ENCODE results near the gene ATP1A2.

ATP1A2 gene

GRCh38 chr1:160076295-160076694, 39.3 kb upstream of the ATP1A2 start:
- H3K4me1 ChIP-seq (ENCODE audit: control insufficient read depth in 5 of 5, insufficient read depth in 5 of 5, low read length in 5 of 5), result peaks cover 0 to 2% (median 0%) of the 10 kb centered on the region in 5 donors
- no peak overlapping the region for H3K27ac ChIP-seq (ENCODE audit: low read depth, low read length)
- H3K9ac ChIP-seq (ENCODE audit: low read length in 5 of 5), result no peak overlapping the region
- no peaks in the 10 kb centered on the region for H3K9me3 ChIP-seq (ENCODE audit: control insufficient read depth in 5 of 5, low read length in 5 of 5)
- peaks cover 9 to 28% (median 17%) of the 10 kb centered on the region in 5 donors for H3K27me3 ChIP-seq (ENCODE audit: control insufficient read depth in 5 of 5, insufficient read depth in 4 of 5, low read length in 5 of 5)
- H3K36me3 ChIP-seq (ENCODE audit: control insufficient read depth in 5 of 5, insufficient read depth in 5 of 5, low read length in 5 of 5), result no peaks in the 10 kb centered on the region
- H3K4me3 ChIP-seq (ENCODE audit: low read depth in 1 of 5, low read length in 5 of 5), result no peak overlapping the region

- H3K9ac ChIP-seq (ENCODE audit: low read length in 5 of 5), result no peak overlapping the region
- no peaks in the 10 kb centered on the region for H3K9me3 ChIP-seq (ENCODE audit: control insufficient read depth in 5 of 5, low read length in 5 of 5)
- peaks cover 0 to 2% (median 0%) of the 10 kb centered on the region in 5 donors for H3K4me1 ChIP-seq (ENCODE audit: control insufficient read depth in 5 of 5, insufficient read depth in 5 of 5, low read length in 5 of 5)
- H3K27ac ChIP-seq (ENCODE audit: low read depth, low read length), result no peak overlapping the region
- peaks cover 21 to 37% (median 28%) of the 10 kb centered on the region in 5 donors for H3K27me3 ChIP-seq (ENCODE audit: control insufficient read depth in 5 of 5, insufficient read depth in 4 of 5, low read length in 5 of 5)
- no peak overlapping the region for H3K4me3 ChIP-seq (ENCODE audit: low read depth in 1 of 5, low read length in 5 of 5)
- no peaks in the 10 kb centered on the region for H3K36me3 ChIP-seq (ENCODE audit: control insufficient read depth in 5 of 5, insufficient read depth in 5 of 5, low read length in 5 of 5)
Measured at GRCh38 chr1:160077486-160077885, 38.1 kb upstream of the ATP1A2 start.

- Histone ChIP-seq H3K27ac (ENCODE audit: low read depth, low read length) (no peak overlapping the region), H3K27me3 (ENCODE audit: control insufficient read depth in 5 of 5, insufficient read depth in 4 of 5, low read length in 5 of 5) (peaks cover 29 to 47% (median 39%) of the 10 kb centered on the region in 5 donors), H3K4me3 (ENCODE audit: low read depth in 1 of 5, low read length in 5 of 5) (no peak overlapping the region), H3K4me1 (ENCODE audit: control insufficient read depth in 5 of 5, insufficient read depth in 5 of 5, low read length in 5 of 5) (peaks cover 0 to 4% (median 0%) of the 10 kb centered on the region in 5 donors), H3K9me3 (ENCODE audit: control insufficient read depth in 5 of 5, low read length in 5 of 5) (no peaks in the 10 kb centered on the region), H3K9ac (ENCODE audit: low read length in 5 of 5) (no peak overlapping the region), H3K36me3 (ENCODE audit: control insufficient read depth in 5 of 5, insufficient read depth in 5 of 5, low read length in 5 of 5) (no peaks in the 10 kb centered on the region)
Measured at GRCh38 chr1:160078512-160079195, 36.9 kb upstream of the ATP1A2 start.

DNA sequence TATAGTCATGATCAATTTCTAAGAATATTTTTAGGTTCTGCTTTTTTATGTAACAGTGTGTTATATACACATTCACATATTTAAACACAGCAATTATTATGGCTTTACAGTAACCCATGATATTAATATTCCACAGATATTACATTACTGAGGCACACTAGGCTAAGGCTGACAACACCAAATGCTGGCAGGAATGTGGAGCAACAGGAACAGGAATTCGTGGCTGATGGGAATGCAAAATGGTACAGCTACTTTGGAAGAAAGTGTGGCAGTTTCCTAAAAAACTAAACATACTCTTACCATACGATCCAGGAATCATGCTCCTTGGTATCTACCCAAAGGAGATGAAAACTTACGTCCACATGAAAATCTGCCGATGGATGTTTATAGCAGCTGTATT, 36.1 kb upstream of the ATP1A2 start:
- peaks cover 33 to 51% (median 46%) of the 10 kb centered on the region in 5 donors for H3K27me3 ChIP-seq (ENCODE audit: control insufficient read depth in 5 of 5, insufficient read depth in 4 of 5, low read length in 5 of 5)
- no peak overlapping the region for H3K4me3 ChIP-seq (ENCODE audit: low read depth in 1 of 5, low read length in 5 of 5)
- H3K9me3 ChIP-seq (ENCODE audit: control insufficient read depth in 5 of 5, low read length in 5 of 5), result no peaks in the 10 kb centered on the region
- no peak overlapping the region for H3K9ac ChIP-seq (ENCODE audit: low read length in 5 of 5)
- no peaks in the 10 kb centered on the region for H3K36me3 ChIP-seq (ENCODE audit: control insufficient read depth in 5 of 5, insufficient read depth in 5 of 5, low read length in 5 of 5)
- peaks cover 0 to 11% (median 5%) of the 10 kb centered on the region in 5 donors for H3K4me1 ChIP-seq (ENCODE audit: control insufficient read depth in 5 of 5, insufficient read depth in 5 of 5, low read length in 5 of 5)
- H3K27ac ChIP-seq (ENCODE audit: low read depth, low read length), result no peak overlapping the region

DNA sequence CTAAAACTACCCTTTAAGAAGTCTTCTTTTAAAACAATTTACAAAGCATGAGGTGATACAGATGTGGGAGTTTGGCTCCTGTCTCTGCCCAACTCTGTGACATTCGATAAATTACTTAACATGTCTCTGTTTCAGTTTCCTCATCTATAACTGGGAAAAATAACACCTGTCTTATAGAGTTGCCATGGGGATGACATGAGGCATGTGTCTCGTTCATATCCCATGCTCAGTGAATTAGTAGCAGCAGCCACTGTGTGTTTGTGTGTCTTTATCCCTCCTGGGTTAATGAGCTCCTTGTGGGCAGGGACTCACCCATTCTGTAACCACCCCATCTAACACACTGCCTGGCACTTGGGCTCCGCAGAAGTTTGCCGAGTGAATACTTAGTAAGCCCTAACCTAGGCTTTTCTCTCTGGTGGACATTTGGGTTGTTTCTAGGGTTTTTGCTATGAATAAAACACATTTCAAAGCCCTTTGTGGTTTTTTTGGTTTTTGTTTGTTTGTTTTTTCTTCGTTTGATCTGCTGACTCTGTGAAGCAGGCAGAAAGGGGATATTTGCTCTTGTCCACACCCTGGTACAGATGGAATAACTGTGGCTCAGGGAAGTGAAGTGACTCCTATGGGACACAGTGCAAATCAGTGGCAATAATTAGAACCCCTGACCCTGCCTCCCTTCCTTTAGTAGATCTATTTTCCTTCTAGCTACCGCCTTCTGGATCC, 35.0 kb upstream of the ATP1A2 start:
- H3K4me3 ChIP-seq (ENCODE audit: low read depth in 1 of 5, low read length in 5 of 5), result no peak overlapping the region
- no peak overlapping the region for H3K9ac ChIP-seq (ENCODE audit: low read length in 5 of 5)

GRCh38 chr1:160081261-160081936, 34.2 kb upstream of the ATP1A2 start, which contains the start of gene KCNJ9:
Gene KCNJ9, plus strand, starts transcription at chr1:160081538. Its CDS starts 2,493 bp downstream, at chr1:160084031.
- Histone ChIP-seq H3K27me3 (ENCODE audit: control insufficient read depth in 5 of 5, insufficient read depth in 4 of 5, low read length in 5 of 5) (peaks cover 33 to 51% (median 46%) of the 10 kb centered on the region in 5 donors), H3K4me1 (ENCODE audit: control insufficient read depth in 5 of 5, insufficient read depth in 5 of 5, low read length in 5 of 5) (peaks cover 0 to 14% (median 5%) of the 10 kb centered on the region in 5 donors), H3K9me3 (ENCODE audit: control insufficient read depth in 5 of 5, low read length in 5 of 5) (no peaks in the 10 kb centered on the region), H3K9ac (ENCODE audit: low read length in 5 of 5) (no peak within 1 kb of the TSS), H3K4me3 (ENCODE audit: low read depth in 1 of 5, low read length in 5 of 5) (no peak within 1 kb of the TSS), H3K36me3 (ENCODE audit: control insufficient read depth in 5 of 5, insufficient read depth in 5 of 5, low read length in 5 of 5) (no peaks in the 10 kb centered on the region), H3K27ac (ENCODE audit: low read depth, low read length) (no peak within 1 kb of the TSS)

More for the DNA sequence above, 35.0 kb upstream of the ATP1A2 start:
- Histone ChIP-seq H3K36me3 (ENCODE audit: control insufficient read depth in 5 of 5, insufficient read depth in 5 of 5, low read length in 5 of 5) (no peaks in the 10 kb centered on the region), H3K9me3 (ENCODE audit: control insufficient read depth in 5 of 5, low read length in 5 of 5) (no peaks in the 10 kb centered on the region), H3K27me3 (ENCODE audit: control insufficient read depth in 5 of 5, insufficient read depth in 4 of 5, low read length in 5 of 5) (peaks cover 33 to 51% (median 46%) of the 10 kb centered on the region in 5 donors), H3K27ac (ENCODE audit: low read depth, low read length) (no peak overlapping the region), H3K4me1 (ENCODE audit: control insufficient read depth in 5 of 5, insufficient read depth in 5 of 5, low read length in 5 of 5) (peaks cover 0 to 11% (median 5%) of the 10 kb centered on the region in 5 donors)

DNA sequence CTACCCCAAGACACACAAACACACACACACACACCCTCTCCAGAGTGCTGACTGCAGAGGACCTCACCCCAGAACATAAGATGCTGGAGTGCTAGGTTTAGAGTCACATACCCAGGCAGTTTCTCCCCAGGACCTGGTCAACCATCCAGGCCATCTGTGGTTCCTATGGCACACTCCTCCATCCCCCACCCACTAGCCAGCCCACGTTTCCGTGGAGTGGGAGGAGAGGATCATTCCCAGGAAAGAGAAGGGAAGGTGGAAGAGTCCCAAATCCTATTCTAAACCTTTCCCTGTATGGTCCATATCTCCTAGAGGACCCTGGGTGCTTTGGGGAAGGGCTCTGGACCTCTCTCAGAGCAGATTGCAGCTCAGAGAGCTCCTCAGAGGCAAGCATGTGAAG, 33.1 kb upstream of the ATP1A2 start:
- no peak overlapping the region for H3K4me3 ChIP-seq (ENCODE audit: low read depth in 1 of 5, low read length in 5 of 5)

DNA sequence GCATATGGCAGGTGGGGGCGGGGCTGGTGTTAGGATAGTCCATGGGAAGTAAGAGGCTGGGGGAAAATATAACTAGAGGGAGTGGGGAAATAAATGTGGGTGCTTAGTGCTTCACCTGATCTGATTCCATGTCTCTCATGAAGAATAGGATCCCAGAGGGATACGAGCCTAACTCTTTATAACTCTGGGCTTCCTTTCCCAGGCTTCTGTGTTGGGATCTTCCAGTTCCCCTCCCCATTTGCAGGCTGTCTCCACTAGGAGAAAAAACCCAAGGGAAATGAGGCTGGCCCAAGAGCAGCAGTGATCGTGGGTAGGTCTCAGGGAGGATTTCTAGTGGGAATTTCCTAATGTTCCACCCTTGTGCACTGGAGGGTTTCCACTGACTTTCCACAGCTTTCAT, 32.6 kb upstream of the ATP1A2 start:
- peaks cover 0 to 11% (median 4%) of the 10 kb centered on the region in 5 donors for H3K36me3 ChIP-seq (ENCODE audit: control insufficient read depth in 5 of 5, insufficient read depth in 5 of 5, low read length in 5 of 5)
- H3K27me3 ChIP-seq (ENCODE audit: control insufficient read depth in 5 of 5, insufficient read depth in 4 of 5, low read length in 5 of 5), result peaks cover 33 to 49% (median 46%) of the 10 kb centered on the region in 5 donors
- H3K27ac ChIP-seq (ENCODE audit: low read depth, low read length), result no peak overlapping the region
- H3K4me3 ChIP-seq (ENCODE audit: low read depth in 1 of 5, low read length in 5 of 5), result no peak overlapping the region
- H3K9me3 ChIP-seq (ENCODE audit: control insufficient read depth in 5 of 5, low read length in 5 of 5), result no peaks in the 10 kb centered on the region
- H3K9ac ChIP-seq (ENCODE audit: low read length in 5 of 5), result no peak overlapping the region
- peaks cover 0 to 12% (median 5%) of the 10 kb centered on the region in 5 donors for H3K4me1 ChIP-seq (ENCODE audit: control insufficient read depth in 5 of 5, insufficient read depth in 5 of 5, low read length in 5 of 5)

More for the DNA sequence above, 33.1 kb upstream of the ATP1A2 start:
- Histone ChIP-seq H3K9me3 (ENCODE audit: control insufficient read depth in 5 of 5, low read length in 5 of 5) (no peaks in the 10 kb centered on the region), H3K27me3 (ENCODE audit: control insufficient read depth in 5 of 5, insufficient read depth in 4 of 5, low read length in 5 of 5) (peaks cover 33 to 49% (median 46%) of the 10 kb centered on the region in 5 donors), H3K4me1 (ENCODE audit: control insufficient read depth in 5 of 5, insufficient read depth in 5 of 5, low read length in 5 of 5) (peaks cover 0 to 12% (median 5%) of the 10 kb centered on the region in 5 donors), H3K9ac (ENCODE audit: low read length in 5 of 5) (no peak overlapping the region), H3K27ac (ENCODE audit: low read depth, low read length) (no peak overlapping the region), H3K36me3 (ENCODE audit: control insufficient read depth in 5 of 5, insufficient read depth in 5 of 5, low read length in 5 of 5) (peaks cover 0 to 8% (median 4%) of the 10 kb centered on the region in 5 donors)

DNA sequence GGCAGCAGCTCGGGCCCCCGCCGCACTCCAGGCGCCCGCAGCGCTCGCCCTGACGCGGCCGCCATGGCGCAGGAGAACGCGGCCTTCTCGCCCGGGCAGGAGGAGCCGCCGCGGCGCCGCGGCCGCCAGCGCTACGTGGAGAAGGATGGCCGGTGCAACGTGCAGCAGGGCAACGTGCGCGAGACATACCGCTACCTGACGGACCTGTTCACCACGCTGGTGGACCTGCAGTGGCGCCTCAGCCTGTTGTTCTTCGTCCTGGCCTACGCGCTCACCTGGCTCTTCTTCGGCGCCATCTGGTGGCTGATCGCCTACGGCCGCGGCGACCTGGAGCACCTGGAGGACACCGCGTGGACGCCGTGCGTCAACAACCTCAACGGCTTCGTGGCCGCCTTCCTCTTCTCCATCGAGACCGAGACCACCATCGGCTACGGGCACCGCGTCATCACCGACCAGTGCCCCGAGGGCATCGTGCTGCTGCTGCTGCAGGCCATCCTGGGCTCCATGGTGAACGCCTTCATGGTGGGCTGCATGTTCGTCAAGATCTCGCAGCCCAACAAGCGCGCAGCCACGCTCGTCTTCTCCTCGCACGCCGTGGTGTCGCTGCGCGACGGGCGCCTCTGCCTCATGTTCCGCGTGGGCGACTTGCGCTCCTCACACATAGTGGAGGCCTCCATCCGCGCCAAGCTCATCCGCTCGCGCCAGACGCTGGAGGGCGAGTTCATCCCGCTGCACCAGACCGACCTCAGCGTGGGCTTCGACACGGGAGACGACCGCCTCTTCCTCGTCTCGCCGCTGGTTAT, 31.4 kb upstream of the ATP1A2 start:
- Histone ChIP-seq H3K9ac (ENCODE audit: low read length in 5 of 5) (peak overlapping the region in 1 of 5 donors; percentile 22), H3K4me3 (ENCODE audit: low read depth in 1 of 5, low read length in 5 of 5) (peak overlapping the region in 4 of 5 donors; percentile 41 to 63 (median 58)), H3K4me1 (ENCODE audit: control insufficient read depth in 5 of 5, insufficient read depth in 5 of 5, low read length in 5 of 5) (peaks cover 0 to 12% (median 5%) of the 10 kb centered on the region in 5 donors), H3K27me3 (ENCODE audit: control insufficient read depth in 5 of 5, insufficient read depth in 4 of 5, low read length in 5 of 5) (peaks cover 33 to 43% (median 41%) of the 10 kb centered on the region in 5 donors), H3K36me3 (ENCODE audit: control insufficient read depth in 5 of 5, insufficient read depth in 5 of 5, low read length in 5 of 5) (peaks cover 4 to 23% (median 15%) of the 10 kb centered on the region in 5 donors), H3K9me3 (ENCODE audit: control insufficient read depth in 5 of 5, low read length in 5 of 5) (no peaks in the 10 kb centered on the region), H3K27ac (ENCODE audit: low read depth, low read length) (no peak overlapping the region)

Measured in subcutaneous abdominal adipose tissue (tissue), 5 donors.